Activated naive CD8-positive, alpha-beta T cell (primary cell): ENCODE measurements around the gene CMTM8.
"Not testable (repeated sequence)": the region's sequence is repeated elsewhere in the genome, so short reads cannot be mapped to it uniquely, and the experiment has no call there.

Experiments used
- H3K27ac Mint-ChIP-seq: one replicate; pipeline ENCODE4 v1.8.0; 2021; ENCODE audit warnings: mixed read lengths
- H3K27me3 Mint-ChIP-seq: one replicate; pipeline ENCODE4 v1.8.0; 2021; ENCODE audit warnings: mixed read lengths
- H3K36me3 Mint-ChIP-seq: one replicate; pipeline ENCODE4 v1.8.0; 2021; ENCODE audit warnings: mixed read lengths
- H3K4me1 Mint-ChIP-seq: one replicate; pipeline ENCODE4 v1.8.0; 2021; ENCODE audit warnings: low read depth, mixed read lengths
- H3K4me3 Mint-ChIP-seq: one replicate; pipeline ENCODE4 v1.8.0; 2021; ENCODE audit warnings: mild to moderate bottlenecking, mixed read lengths
- H3K9me3 Mint-ChIP-seq: one replicate; pipeline ENCODE4 v1.8.0; 2021; ENCODE audit warnings: low read depth, mixed read lengths

The CMTM8 gene, protein sequence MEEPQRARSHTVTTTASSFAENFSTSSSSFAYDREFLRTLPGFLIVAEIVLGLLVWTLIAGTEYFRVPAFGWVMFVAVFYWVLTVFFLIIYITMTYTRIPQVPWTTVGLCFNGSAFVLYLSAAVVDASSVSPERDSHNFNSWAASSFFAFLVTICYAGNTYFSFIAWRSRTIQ

DNA sequence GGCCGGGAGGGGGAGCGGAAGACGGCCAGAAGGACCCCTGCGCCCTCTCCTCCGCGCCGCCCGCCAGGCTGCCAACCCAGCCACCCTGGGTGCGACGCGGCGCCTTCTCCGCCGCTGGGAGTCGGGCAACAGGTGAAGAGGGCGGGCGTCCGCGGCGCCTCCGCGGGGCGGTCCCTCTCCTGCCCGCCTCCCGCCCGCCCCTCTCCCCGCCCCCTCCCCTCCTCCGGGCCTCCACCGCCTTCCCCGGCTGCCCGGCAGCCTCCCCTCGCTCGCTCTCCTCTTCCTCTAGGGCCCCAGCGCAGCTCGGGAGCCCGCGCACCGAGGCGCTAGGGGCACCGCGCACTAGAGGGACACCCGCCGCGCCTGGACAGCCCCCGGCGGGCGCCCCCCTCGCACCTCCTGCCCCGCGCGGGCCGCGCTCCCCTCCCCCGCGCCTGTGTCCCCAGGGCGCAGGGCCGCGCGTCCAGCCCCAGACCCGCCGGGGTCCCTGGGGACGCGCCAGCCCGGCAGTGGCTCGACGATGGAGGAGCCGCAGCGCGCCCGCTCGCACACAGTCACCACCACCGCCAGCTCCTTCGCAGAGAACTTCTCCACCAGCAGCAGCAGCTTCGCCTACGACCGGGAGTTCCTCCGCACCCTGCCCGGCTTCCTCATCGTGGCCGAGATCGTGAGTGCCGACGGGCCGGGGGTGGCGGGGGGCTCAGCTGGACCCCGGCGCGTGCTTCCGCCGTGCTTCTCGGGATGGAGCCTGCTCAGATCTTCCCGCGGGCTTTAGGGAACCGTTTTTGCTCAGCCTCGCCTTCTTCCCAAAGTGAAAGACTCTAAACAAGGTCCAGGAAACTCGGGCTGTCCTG is at the start of gene CMTM8:
Gene CMTM8, plus strand, starts transcription at position 228 of the 854 bp plus-strand sequence. Its CDS starts 293 bp downstream, at position 521.
- Mint-ChIP-seq H3K36me3 (peaks cover 2% of the 10 kb centered on the region), H3K4me1 (peaks cover 40% of the 10 kb centered on the region), H3K27me3 (no peaks in the 10 kb centered on the region), H3K4me3 (peak within 1 kb of the TSS; percentile 88), H3K9me3 (no peaks in the 10 kb centered on the region), H3K27ac (peak within 1 kb of the TSS; percentile 75)

GRCh38 chr3:32189693-32190092 is 48.8 kb upstream of the CMTM8 start:
- no peak overlapping the region for H3K4me3 Mint-ChIP-seq
- H3K9me3 Mint-ChIP-seq = no peaks in the 10 kb centered on the region
- peaks cover 8% of the 10 kb centered on the region for H3K27me3 Mint-ChIP-seq
- no peak overlapping the region for H3K27ac Mint-ChIP-seq
- H3K36me3 Mint-ChIP-seq = no peaks in the 10 kb centered on the region
- no peaks in the 10 kb centered on the region for H3K4me1 Mint-ChIP-seq

- not testable (repeated sequence) for H3K4me3 Mint-ChIP-seq, H3K27me3 Mint-ChIP-seq, H3K9me3 Mint-ChIP-seq
Measured at GRCh38 chr3:32190556-32190955, 47.9 kb upstream of the CMTM8 start.

GRCh38 chr3:32193101-32193500 is 45.4 kb upstream of the CMTM8 start:
- Mint-ChIP-seq H3K27ac (no peak overlapping the region), H3K4me1 (no peaks in the 10 kb centered on the region), H3K4me3 (no peak overlapping the region), H3K9me3 (no peaks in the 10 kb centered on the region), H3K27me3 (peaks cover 6% of the 10 kb centered on the region), H3K36me3 (no peaks in the 10 kb centered on the region)

More at GRCh38 chr3:32190556-32190955, 47.9 kb upstream of the CMTM8 start:
- H3K4me1 Mint-ChIP-seq, H3K27ac Mint-ChIP-seq, H3K36me3 Mint-ChIP-seq: not testable (repeated sequence)

DNA sequence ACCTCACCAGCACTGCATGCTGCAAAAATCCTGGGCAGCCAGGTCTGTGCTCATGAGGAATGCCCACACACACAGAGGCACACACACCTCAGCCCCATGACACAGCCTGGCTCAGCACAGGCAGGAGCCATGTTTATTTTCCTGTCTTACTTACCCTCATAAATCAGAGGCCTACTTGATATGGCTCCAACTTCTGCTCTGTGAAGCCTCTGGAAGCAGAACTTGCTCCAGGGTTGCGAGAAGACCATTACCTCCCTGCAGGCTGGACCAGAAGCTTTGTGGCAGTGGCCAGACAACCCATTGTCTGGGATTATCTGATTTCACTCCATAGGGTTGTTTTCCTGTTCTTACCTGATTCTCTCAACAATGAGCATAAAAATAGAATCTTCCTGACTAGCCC is 43.8 kb upstream of the CMTM8 start:
- H3K27me3 Mint-ChIP-seq = peaks cover 4% of the 10 kb centered on the region
- H3K27ac Mint-ChIP-seq = no peak overlapping the region
- no peaks in the 10 kb centered on the region for H3K9me3 Mint-ChIP-seq
- H3K4me3 Mint-ChIP-seq = no peak overlapping the region
- no peaks in the 10 kb centered on the region for H3K36me3 Mint-ChIP-seq
- H3K4me1 Mint-ChIP-seq = no peaks in the 10 kb centered on the region

GRCh38 chr3:32195995-32196540 is 42.4 kb upstream of the CMTM8 start:
- Mint-ChIP-seq H3K27ac (no peak overlapping the region), H3K27me3 (peaks cover 2% of the 10 kb centered on the region), H3K4me1 (no peaks in the 10 kb centered on the region), H3K4me3 (no peak overlapping the region), H3K9me3 (no peaks in the 10 kb centered on the region), H3K36me3 (no peaks in the 10 kb centered on the region)

GRCh38 chr3:32197991-32198390 is 40.5 kb upstream of the CMTM8 start:
- H3K36me3 Mint-ChIP-seq = no peaks in the 10 kb centered on the region
- H3K27me3 Mint-ChIP-seq = peaks cover 2% of the 10 kb centered on the region
- H3K27ac Mint-ChIP-seq = no peak overlapping the region
- no peak overlapping the region for H3K4me3 Mint-ChIP-seq
- no peaks in the 10 kb centered on the region for H3K4me1 Mint-ChIP-seq
- H3K9me3 Mint-ChIP-seq = no peaks in the 10 kb centered on the region

DNA sequence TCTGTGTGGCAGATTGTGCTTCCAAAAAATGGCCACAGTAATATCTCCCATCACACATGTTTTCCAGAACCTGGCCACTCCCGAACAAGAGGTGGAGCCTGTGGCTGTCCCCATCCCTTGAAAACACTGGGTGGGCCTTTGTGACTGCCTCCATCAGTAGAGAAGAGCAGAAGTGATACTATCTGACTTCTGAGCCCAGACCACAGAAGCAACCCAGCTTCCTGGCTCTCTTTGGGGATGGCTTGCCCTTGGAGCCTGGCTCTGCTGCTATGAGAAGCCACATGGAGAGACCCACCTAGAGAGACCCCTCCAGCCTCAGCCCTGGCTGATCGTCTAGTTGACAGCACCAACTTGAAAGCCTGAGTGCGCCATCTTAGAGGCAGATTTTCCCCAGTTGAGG is 39.8 kb upstream of the CMTM8 start:
- H3K27me3 Mint-ChIP-seq = peaks cover 2% of the 10 kb centered on the region
- no peaks in the 10 kb centered on the region for H3K4me1 Mint-ChIP-seq
- H3K9me3 Mint-ChIP-seq = no peaks in the 10 kb centered on the region
- no peak overlapping the region for H3K27ac Mint-ChIP-seq
- H3K4me3 Mint-ChIP-seq = no peak overlapping the region
- no peaks in the 10 kb centered on the region for H3K36me3 Mint-ChIP-seq

GRCh38 chr3:32200490-32200889 is 38.0 kb upstream of the CMTM8 start:
- no peaks in the 10 kb centered on the region for H3K9me3 Mint-ChIP-seq
- H3K4me3 Mint-ChIP-seq = no peak overlapping the region
- H3K4me1 Mint-ChIP-seq = no peaks in the 10 kb centered on the region
- no peak overlapping the region for H3K27ac Mint-ChIP-seq
- no peaks in the 10 kb centered on the region for H3K27me3 Mint-ChIP-seq
- no peaks in the 10 kb centered on the region for H3K36me3 Mint-ChIP-seq

- no peaks in the 10 kb centered on the region for H3K36me3 Mint-ChIP-seq
- peaks cover 2% of the 10 kb centered on the region for H3K27me3 Mint-ChIP-seq
- no peaks in the 10 kb centered on the region for H3K9me3 Mint-ChIP-seq
- H3K4me1 Mint-ChIP-seq = no peaks in the 10 kb centered on the region
- H3K27ac Mint-ChIP-seq = no peak overlapping the region
- no peak overlapping the region for H3K4me3 Mint-ChIP-seq
Measured at GRCh38 chr3:32200992-32201758, 37.3 kb upstream of the CMTM8 start.

DNA sequence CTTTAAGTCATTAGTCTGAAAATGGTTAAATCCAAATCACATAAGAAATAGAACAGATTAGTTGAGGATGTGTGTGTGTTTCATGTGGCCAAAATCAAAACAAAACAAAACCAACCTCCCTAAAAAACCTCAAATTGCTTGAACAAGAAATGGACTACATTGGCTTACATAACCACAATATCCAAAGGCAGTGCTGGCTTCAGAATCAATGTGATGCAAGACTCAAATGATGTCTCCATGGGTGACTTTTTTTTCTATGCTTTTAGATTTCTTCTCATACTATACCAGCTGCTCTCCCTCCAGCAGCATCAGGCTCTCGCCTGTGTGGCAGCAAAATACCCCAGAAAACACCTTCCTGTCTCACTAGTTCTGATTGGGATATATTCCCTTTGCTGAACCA is 36.0 kb upstream of the CMTM8 start:
- H3K4me1 Mint-ChIP-seq = no peaks in the 10 kb centered on the region
- no peaks in the 10 kb centered on the region for H3K36me3 Mint-ChIP-seq
- H3K27me3 Mint-ChIP-seq = peaks cover 4% of the 10 kb centered on the region
- H3K9me3 Mint-ChIP-seq = no peaks in the 10 kb centered on the region
- no peak overlapping the region for H3K27ac Mint-ChIP-seq
- no peak overlapping the region for H3K4me3 Mint-ChIP-seq

- Mint-ChIP-seq H3K27ac (no peak overlapping the region), H3K4me3 (no peak overlapping the region), H3K4me1 (no peaks in the 10 kb centered on the region), H3K9me3 (no peaks in the 10 kb centered on the region), H3K36me3 (no peaks in the 10 kb centered on the region), H3K27me3 (peaks cover 4% of the 10 kb centered on the region)
Measured at GRCh38 chr3:32203854-32204253, 34.6 kb upstream of the CMTM8 start.

GRCh38 chr3:32208447-32208846 is 30.0 kb upstream of the CMTM8 start:
- Mint-ChIP-seq H3K4me1 (no peaks in the 10 kb centered on the region), H3K36me3 (no peaks in the 10 kb centered on the region), H3K27me3 (peaks cover 4% of the 10 kb centered on the region), H3K4me3 (no peak overlapping the region), H3K9me3 (no peaks in the 10 kb centered on the region), H3K27ac (no peak overlapping the region)

DNA sequence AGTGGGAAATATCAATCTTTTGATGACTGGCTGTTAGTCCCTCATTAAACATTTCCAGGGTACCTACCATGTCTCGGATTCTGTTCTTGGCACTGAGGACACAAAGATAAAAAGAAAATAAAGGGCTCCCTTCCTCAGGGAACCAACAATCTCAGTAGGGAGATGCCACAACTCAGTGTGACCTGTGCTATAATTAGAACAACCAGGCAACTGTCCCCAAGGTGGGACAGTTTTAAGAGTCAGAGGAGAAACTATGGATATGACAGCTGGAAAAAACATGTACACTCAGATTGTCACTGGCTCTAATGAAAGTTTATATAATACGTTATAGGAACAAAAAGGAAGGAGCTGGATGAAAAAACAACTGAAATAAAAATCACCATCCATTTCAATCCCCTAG is 23.3 kb upstream of the CMTM8 start:
- peaks cover 4% of the 10 kb centered on the region for H3K9me3 Mint-ChIP-seq
- peaks cover 3% of the 10 kb centered on the region for H3K27me3 Mint-ChIP-seq
- peaks cover 4% of the 10 kb centered on the region for H3K36me3 Mint-ChIP-seq
- H3K27ac Mint-ChIP-seq = no peak overlapping the region
- H3K4me3 Mint-ChIP-seq = no peak overlapping the region
- no peaks in the 10 kb centered on the region for H3K4me1 Mint-ChIP-seq
